GM18907 (cell line): ENCODE measurements around the gene RAB3GAP2.
"Not testable (repeated sequence)": the region's sequence is repeated elsewhere in the genome, so short reads cannot be mapped to it uniquely, and the experiment has no call there.

ENCODE experiments used
- ATAC-seq: cut with Tn5 transposase; IDR thresholded peaks from one replicate; pipeline ENCODE4 v1.9.1; 2021; ENCODE audit warnings: mild to moderate bottlenecking, moderate library complexity; ENCODE audit not compliant: unreplicated experiment

The RAB3GAP2 gene

GRCh38 chr1:220272047-220272840, at the start of gene RAB3GAP2:
RAB3GAP2 (minus strand) TSS chr1:220272453; CDS start chr1:220272337, 116 bp downstream.
- peak; percentile 96 for ATAC-seq

- ATAC-seq: no peak
Measured at GRCh38 chr1:220321758-220322157, 49.5 kb upstream of the RAB3GAP2 start.

- no peak for ATAC-seq
Measured at GRCh38 chr1:220320709-220321108, 48.5 kb upstream of the RAB3GAP2 start.

- ATAC-seq: no peak
Measured at GRCh38 chr1:220318673-220319072, 46.4 kb upstream of the RAB3GAP2 start.

GRCh38 chr1:220317161-220317560, 44.9 kb upstream of the RAB3GAP2 start:
- ATAC-seq: no peak

- no peak for ATAC-seq
Measured at GRCh38 chr1:220316305-220316704, 44.1 kb upstream of the RAB3GAP2 start.

GRCh38 chr1:220315070-220315839, 43.0 kb upstream of the RAB3GAP2 start:
- no peak for ATAC-seq

- no peak for ATAC-seq
Measured at GRCh38 chr1:220313576-220313975, 41.3 kb upstream of the RAB3GAP2 start.

- not testable (repeated sequence) for ATAC-seq
Measured at GRCh38 chr1:220310147-220310546, 37.9 kb upstream of the RAB3GAP2 start.

- no peak for ATAC-seq
Measured at GRCh38 chr1:220307607-220308006, 35.4 kb upstream of the RAB3GAP2 start.

GRCh38 chr1:220306339-220306738, 34.1 kb upstream of the RAB3GAP2 start:
- ATAC-seq: no peak

- no peak for ATAC-seq
Measured at GRCh38 chr1:220303871-220304270, 31.6 kb upstream of the RAB3GAP2 start.

GRCh38 chr1:220301630-220302029, 29.4 kb upstream of the RAB3GAP2 start:
- ATAC-seq: no peak

GRCh38 chr1:220300442-220301121, 28.3 kb upstream of the RAB3GAP2 start:
- ATAC-seq: no peak

- ATAC-seq: no peak
Measured at GRCh38 chr1:220299337-220299736, 27.1 kb upstream of the RAB3GAP2 start.

GRCh38 chr1:220298470-220299205, 26.4 kb upstream of the RAB3GAP2 start:
- no peak for ATAC-seq

- no peak for ATAC-seq
Measured at GRCh38 chr1:220296981-220297380, 24.7 kb upstream of the RAB3GAP2 start.

GRCh38 chr1:220294846-220295301, 22.6 kb upstream of the RAB3GAP2 start:
- no peak for ATAC-seq

GRCh38 chr1:220291580-220291979, 19.3 kb upstream of the RAB3GAP2 start:
- no peak for ATAC-seq

- no peak for ATAC-seq
Measured at GRCh38 chr1:220290140-220290761, 18.0 kb upstream of the RAB3GAP2 start.
